Measurements from ENCODE around the gene NUP50. TPM values are rescaled to one million over a fixed set of nuclear protein-coding genes. Genes with fewer than 3 reads are reported as not detected.

The NUP50 gene
- polyA plus RNA-seq, 5 donors, result 38.6 to 58.2 (median 45.6) TPM

DNA sequence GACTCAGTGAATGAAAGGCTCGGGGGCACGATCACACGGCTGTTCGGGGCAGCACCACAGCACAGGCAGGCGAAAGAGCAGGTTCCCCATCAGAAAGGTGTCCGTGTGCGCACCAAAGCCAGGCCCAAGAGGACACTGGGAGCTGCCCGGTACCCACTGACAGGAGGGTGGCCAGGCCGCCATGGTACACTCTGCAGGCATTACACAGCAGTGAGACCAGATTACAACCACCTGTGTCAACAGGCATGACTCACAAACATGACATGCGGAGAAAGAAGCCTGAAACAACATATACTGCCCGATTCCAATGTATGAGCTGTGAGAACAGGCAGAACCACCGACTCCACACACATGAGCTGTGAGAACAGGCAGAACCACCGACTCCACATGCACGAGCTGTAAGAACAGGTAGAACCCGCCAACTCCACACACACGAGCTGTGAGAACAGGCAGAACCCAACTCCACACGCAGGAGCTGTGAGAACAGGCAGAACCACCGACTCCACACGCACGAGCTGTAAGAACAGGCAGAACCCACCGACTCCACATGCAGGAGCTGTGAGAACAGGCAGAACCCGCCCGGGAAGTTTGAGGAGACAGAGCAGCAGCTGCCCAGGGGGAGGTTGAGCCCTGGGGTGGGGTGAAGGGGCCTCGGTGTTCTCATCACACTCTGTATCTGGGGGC, 44.4 kb downstream of the NUP50 start:
- DNase-seq, result no peak

DNA sequence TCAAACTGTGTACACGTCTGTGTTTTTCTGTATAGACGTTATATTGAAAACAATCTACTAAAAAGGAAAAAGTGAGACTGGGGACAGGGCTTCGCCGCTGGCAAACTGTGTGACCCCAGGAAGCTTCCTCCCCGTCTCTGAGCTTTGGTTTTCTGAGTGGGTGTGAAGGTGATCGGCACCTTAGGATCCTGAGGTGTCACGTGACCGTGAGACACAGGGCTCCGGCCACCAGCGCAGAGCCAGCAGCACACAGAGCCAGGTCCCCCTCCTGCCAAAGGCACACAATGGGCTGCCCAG, 44.9 kb downstream of the NUP50 start:
- no peak for DNase-seq

DNA sequence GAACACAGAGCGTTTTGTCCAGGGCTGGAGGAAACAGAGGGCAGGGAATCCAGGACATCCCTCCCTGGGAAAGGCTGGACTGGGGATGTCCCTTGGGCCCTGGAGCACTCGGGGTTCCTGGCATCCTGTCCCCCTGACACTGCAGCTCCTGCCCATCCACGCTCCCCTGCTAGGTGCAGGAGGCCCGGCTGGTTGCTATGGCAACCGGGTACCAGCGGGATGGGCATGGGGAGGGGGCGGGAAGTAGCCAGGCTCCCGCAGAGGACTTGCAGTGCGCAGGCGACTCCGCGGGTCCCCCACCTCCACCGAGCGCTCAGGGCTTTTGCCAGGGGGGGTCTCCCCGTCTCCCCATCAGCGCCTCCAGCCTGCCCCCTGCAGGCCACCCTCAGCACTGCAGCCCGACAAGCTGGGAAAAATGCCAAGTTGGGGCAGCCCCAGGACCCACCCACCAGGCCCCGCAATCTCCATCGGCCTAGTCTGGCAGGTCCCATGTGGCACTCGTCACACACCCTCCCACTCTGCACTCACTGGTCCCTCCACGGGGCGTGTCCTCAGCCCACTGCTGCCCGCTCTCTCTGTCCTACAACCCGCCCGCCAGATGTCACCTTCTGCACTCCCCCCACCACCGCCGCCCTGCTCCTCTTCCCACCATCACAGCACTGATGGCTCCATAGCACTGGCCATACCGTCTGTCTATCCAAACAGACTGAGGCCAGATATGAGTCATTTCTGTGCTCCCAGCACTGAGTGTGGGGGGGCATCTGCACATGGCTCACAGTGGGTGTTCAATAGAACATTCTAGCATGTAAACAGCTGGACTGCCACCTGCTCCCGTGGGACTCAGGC, 45.5 kb downstream of the NUP50 start:
- no peak for DNase-seq

GRCh38 chr22:45210174-45210573, 46.4 kb downstream of the NUP50 start:
- DNase-seq, result no peak

DNA sequence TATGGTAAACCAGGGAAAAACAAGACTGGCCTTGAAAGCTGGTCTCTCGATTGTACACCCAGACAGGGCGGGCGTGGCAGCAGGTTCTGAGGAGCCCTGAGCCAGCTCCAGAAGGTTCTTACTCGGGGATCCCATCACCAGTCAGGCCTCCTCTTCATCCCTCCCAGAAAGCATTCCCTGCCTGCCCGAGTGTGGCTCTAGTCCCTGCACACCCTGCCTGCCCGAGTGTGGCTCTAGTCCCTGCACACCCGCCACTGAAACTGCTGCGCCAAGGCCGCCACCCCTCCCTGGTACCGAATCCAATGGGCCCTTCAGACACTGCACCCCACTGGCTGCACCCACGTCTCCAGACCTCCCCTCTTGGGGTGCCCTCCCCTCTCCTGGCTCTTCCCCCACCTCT, 46.9 kb downstream of the NUP50 start:
- DNase-seq, result no peak

DNA sequence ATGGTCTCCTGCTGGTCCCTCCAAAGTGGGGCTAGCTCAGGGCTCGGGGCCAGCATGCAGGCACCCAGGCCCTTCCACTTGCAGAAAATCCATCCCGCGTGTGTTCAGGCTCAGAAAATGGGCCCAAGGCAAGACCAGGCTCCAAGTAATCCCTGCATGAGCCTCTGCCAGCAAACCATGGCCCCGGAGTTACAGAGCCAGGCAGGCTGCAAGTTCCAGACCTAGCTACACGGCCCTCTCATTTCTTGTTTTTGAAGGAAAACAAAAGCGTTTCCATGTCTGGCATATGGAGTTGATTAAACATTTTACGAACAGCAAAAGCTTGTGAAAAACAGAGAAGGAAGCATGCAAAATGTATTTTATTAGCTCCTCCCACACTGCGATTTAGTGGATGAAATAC, 47.3 kb downstream of the NUP50 start:
- DNase-seq, result no peak

GRCh38 chr22:45211435-45211834, 47.7 kb downstream of the NUP50 start:
- DNase-seq, result no peak

DNA sequence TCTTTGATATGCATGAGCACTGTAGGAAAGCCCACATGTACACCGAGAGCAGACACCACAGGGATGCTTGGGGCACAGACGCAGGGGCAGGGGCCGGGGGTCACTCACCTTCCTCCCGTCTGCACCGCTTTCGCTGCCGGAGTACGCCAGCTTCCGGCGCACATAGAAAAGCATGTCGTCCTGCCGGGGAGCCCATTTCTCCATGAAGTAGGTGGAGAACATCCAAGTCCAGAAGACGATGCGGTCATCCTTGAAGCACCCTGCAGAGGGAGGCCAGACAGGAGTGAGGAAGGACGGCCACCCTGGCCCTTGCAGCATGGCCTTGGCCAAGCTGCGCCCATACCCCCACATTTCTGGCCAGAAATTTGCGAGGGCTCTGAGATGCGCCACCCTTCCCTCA, 48.1 kb downstream of the NUP50 start:
- no peak for DNase-seq

- DNase-seq, result peak; percentile 16 to 34
Measured at GRCh38 chr22:45212306-45212709, 48.6 kb downstream of the NUP50 start.

DNA sequence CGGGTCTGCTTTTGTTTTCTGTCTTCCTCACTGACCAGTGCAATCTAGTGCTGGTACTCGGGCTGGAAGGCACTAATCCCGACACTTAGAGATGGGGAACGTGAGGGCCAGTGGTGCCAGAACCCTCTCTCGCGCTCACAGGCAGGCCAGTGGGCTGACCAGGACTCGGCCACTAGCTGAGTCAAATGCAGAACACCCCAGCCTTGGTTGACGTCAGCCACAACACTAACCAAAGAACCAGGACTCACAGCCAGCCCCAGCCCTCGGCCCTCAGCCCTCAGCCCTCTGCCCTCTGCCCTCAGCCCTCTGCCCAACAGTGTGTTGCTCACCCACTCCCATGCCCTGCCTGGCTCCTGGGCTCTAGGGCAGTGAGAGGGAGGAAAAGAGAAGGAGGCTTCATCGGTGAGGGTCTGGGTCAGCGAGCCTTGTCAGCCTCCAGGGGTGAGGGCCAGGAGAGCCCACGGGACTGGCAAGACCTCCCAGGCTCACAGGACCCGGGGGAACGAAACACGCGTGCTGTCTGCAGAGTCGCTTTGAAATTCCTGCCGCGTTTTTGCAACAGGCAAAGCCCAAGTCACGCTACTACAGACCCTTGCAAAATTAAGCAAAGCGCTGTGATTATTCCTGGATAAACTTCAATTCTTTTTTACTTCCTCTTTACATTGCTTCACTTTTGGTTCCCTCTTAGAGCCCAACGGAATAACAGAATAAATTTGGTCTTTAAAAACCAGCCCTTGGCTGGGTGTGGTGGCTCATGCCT, 49.4 kb downstream of the NUP50 start:
- no peak for DNase-seq

DNA sequence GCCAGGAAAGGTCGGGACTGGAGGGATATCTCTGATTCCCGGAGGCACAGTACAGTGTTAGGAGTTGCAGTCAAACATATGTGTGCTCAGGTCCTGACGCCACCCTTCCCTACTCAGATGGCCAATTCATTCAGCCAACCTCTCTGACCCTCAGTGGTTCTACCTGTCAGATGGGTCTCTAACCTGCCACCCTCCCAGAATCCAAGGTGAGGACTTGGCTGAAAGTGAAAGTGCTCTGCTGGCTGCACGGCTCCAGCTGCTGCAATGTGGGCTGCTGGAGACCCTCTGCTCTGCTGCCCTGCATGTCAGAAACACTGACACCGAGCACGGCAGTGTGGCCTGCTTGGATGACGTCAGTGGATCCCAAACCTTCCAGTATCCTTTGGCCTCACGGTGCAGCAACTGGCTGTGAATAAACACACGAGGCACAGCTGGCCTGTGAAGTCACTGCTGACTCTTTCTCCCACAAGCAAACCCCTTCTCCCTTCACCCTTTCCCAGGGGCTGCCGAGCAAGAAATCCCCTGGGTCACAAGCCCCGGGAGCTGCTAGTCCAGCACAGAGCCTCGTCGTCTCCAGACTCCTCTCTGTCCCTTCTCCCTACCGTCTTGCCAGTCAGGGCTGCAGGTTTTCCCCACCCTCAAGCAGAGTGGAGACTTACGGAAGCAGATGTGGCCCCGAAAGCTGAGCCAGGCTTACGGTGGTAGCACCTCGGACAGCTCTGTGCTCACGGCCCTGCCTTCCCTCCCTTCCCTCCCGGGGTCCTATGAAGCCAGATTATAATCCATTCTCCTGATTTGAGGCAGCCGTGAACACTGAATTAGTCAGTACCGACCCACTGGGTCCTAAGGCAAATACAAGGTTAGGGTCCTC, 52.6 kb downstream of the NUP50 start:
- peak; percentile 19 to 38 for DNase-seq

DNA sequence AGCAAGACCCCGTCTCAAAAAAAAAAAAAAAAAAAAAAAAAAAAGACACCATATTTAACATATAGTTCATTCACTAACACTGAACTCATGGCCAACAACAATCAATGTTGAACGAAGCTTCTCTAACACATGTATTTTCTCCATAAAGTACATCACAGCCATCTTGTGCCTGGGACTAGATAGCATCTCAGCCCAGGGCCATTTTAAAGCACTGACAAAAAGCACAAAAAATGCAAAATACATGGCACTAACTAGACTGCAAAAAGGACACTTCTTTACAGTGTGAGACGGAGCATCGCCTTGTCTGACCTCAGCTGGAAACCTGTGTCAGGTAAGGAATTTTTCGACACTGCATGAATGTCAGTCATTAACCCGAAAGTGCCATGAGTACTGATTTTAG, 53.6 kb downstream of the NUP50 start:
- DNase-seq, result no peak

DNA sequence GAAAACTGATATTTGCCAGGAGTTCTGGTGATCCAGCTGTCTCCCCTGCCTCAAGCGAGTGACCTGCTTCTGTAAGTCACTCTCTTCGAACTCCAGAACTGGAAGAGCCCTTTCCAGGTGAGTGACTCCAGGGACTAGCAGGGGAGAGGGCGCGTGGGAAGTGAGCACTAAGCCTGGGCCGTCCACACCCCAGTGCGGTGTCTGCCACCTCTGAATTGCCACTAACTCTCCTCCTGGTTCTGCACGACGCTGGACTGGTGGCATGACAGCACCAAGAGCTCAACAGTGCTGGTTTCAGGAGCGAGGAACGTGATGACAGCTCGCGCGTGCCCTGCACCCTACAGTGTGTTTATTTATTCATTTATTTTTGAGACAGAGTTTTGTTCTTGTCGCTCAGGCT, 54.1 kb downstream of the NUP50 start:
- DNase-seq, result no peak

DNA sequence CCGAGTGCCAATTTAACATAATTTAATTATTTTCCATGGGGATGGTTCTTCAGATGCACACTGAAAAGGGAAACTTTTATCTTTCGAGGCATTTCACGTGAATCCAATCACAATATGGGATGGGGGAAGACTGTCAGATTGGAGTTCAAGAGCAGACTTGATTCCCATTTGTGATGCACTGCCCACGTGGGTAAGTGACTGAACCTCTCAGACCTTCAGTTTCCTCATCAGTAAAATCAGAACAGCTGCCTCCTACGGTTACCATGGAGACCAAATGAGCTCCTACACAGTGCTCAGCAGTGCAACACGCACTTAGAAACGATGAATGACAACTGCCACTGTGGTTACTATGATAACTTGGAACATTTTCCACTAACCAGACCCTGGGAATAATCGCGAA, 55.3 kb downstream of the NUP50 start:
- DNase-seq, result no peak

DNA sequence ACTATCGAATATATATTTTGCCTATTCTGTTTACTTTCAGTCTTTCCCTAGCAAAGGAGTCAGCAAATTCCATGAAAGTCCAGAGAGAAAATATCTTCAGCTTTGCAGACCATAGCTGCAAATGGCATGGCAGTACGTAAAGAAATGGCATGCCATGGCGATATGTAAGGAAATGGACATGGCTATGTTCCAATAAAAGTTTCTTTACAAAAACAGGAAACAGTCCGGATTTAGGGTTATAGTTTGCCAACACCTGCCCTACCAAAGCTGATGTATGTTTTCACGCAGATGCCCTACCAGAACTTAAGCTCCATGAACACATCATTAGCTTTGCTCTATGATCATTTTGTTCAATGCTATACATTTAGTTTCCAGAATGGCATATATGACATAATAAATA, 57.5 kb downstream of the NUP50 start:
- no peak for DNase-seq

- no peak for DNase-seq
Measured at GRCh38 chr22:45223304-45224117, 59.8 kb downstream of the NUP50 start.

GRCh38 chr22:45224331-45224730, 60.6 kb downstream of the NUP50 start:
- DNase-seq, result no peak

DNA sequence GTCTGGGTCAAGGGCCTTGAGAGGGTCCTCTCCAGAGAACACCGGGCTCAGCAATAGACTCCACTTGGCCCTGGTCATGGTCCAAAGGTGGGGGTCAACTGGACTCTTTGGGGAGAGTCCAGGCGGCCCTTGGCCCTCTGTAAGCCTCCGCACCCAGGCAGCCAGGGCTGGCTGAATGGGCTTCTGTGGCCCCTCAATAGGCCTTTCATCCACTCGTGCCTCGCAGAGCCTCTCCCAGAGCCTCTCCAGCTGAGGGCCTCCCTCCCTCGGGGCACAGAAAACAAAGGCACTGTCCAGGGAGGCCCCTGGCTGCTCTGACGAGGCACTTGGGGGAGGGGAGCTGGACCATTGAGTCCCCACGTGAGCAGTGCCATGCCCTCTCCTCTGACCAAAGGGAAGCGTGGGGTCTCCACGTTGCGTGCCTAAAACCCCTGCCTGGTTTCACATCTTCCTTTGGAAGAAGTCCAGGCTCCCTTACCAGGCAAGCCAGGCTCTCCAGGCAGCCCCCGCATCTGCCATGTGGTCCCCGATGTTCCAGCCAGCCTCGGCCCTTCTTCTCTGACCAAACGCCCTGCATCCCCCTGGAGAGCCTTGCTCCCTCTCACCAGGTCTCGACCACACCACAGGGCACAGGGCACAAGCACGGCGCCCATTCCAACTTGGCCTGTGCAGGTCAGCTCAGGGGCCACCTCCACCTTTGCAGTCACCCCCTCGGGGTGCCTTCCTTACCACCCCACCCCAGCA, 61.4 kb downstream of the NUP50 start:
- DNase-seq, result no peak

GRCh38 chr22:45225732-45226502, 62.2 kb downstream of the NUP50 start:
- peak in 1 of 2 donors; percentile 17 for DNase-seq

Data from right lung (tissue), 5 donors.